AG10803 (cell line): Measurements from ENCODE around the gene AKAP8L.

ENCODE experiments used
- DNase-seq: peaks from one replicate; pipeline ENCODE4 v3.0.0; 2010; ENCODE audit warnings: low read depth
- H3K4me3 ChIP-seq: 2 replicates; pipeline ENCODE4 v1.5.1; 2011; ENCODE audit warnings: mild to moderate bottlenecking, low read length, control low read depth
- TF ChIP-seq, protein P1 (sequence below): conservative IDR thresholded peaks from 2 replicates; pipeline ENCODE4 v1.5.1; 2011; ENCODE audit warnings: mild to moderate bottlenecking, low read length, control low read depth, inconsistent platforms

The AKAP8L gene

DNA sequence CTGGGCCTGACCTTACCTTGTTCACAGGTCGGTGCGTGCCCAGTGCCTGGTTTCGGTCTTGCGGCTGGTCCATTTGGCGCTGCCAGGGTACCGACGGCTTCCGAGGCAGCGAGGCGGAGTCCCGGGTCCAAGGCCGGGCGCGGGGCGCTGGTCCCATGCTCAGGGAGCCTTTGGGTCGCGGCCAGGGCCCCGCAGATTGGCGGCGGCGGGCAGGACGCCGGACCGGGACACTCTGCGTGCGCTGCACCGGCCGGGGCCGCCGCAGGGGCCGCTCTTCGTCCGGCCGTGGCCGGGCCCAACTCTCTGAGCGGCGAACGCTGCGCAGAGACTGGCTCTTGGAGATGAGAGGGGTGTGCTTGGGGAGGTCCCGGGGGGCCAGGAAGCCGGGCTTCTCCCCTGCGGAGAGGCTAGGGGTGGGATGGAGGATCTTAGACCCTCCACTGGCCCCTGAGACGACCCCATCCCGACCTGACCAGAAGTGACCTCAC is 34.3 kb upstream of the AKAP8L start:
- H3K4me3 ChIP-seq, result peak overlapping the region; percentile 58

DNA sequence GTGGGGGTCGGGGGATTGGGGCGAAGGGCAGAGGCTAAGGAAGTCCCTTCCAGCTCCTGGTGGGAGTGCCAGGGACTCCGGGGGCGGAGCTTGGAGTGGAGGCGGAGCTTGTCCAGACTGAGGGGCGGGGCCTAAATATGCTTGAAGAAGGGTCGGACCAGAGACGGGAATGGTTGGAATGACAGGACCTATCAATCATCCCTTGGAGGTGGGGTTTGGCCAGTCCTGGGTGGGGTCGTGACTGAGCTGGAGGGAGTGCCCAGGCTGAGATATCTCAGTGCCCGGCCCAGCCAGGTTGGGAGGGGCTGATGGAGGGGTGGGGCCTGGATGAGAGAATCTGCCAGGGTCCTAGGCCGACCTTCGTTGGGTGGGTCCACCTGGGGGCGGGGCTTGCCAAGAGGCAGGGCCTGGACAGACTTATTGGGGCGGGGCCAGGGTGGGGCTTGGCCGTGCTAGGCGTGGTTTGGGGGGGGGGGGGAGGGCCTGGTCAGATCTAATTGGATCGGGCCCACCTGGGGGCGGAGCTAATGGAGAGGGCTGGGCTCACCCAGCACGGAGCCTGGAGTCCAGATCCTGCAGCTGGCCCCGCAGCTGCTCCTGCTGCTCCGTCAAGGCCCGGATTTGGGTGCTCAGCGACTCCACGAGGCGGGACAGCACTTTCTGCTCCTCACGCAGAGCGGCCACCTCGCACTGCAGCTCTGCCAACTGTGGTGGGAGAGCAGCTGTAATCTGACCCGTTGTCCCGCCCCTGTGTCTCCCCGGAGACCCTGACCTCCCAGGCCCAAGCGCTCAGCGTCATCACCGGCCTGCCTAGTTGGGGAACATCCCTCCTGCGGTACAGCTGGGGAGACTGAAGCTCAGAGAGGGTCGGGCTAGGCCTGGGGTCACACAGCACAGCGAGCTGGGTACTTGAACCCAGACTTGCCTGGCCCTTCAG is 33.6 kb upstream of the AKAP8L start:
- DNase-seq, result peak; percentile 79
- peak overlapping the region; percentile 58 for H3K4me3 ChIP-seq
- TF ChIP-seq, protein P1, sequence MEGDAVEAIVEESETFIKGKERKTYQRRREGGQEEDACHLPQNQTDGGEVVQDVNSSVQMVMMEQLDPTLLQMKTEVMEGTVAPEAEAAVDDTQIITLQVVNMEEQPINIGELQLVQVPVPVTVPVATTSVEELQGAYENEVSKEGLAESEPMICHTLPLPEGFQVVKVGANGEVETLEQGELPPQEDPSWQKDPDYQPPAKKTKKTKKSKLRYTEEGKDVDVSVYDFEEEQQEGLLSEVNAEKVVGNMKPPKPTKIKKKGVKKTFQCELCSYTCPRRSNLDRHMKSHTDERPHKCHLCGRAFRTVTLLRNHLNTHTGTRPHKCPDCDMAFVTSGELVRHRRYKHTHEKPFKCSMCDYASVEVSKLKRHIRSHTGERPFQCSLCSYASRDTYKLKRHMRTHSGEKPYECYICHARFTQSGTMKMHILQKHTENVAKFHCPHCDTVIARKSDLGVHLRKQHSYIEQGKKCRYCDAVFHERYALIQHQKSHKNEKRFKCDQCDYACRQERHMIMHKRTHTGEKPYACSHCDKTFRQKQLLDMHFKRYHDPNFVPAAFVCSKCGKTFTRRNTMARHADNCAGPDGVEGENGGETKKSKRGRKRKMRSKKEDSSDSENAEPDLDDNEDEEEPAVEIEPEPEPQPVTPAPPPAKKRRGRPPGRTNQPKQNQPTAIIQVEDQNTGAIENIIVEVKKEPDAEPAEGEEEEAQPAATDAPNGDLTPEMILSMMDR, result no peak

More for the DNA sequence above, 34.3 kb upstream of the AKAP8L start:
- no peak for DNase-seq
- TF ChIP-seq, protein P1, result peak; percentile 13

DNA sequence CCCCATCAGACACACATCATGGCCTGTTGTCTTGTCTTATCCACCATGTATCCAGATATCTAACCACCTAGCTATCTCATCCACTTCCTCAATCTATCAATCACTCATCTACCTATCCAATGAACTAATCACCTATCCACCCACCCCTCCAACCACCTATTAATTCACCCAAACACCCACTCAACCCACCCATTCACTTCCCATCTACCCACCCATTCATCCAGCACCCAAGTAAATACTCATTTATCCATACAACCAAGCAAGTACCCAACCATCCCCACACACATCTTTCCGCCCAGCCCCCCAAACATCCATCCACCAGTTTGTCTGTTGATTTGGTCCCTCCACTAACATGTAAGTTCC is 31.7 kb upstream of the AKAP8L start:
- H3K4me3 ChIP-seq, result no peak overlapping the region
- DNase-seq, result no peak
- TF ChIP-seq, protein P1, result no peak

DNA sequence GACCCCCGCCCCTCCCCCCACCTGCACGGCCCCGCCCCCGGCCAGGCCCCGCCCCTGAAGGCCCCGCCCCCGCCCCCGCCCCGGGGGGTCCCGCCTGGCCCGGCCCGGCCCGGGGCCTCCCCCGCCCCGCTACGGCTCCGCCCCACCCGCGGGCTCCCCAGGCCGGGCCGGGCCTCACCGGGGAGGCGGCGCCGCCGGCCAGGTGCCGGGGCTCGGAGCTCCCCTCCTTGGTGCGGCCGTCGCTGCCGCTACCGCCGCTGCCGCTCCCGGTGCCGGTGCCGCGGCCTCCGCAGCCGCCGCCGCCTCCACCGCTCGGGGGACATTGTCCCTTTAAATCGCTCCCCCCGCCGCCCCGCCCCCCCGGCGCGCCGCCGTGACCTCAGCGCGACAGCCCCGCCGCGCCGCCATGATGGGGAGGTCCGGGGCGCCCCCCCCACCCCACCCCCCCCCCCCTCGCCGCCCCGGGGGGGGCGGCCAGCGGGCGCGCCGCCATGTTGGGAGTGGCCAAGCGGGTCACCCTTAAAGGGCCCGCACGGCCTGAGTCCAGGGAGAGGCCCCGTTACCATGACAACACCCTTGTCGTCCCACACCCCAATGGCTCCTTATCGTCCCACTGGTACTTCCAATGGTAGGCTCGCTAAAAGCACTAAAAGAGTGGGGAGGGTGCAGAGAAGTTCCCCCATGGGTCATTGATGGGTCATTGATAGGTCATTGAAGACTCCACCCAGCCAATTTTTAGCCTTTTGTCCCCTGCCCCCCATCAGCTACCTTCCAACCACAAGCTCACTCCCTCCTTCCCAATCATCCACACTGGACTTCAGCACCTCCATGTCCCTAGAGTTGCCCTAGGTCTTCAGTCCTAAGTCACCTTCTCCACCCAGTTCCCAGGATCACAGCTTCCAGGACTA is 31.1 kb upstream of the AKAP8L start, which contains the start of gene WIZ:
WIZ (minus strand) TSS at position 337 of the 908 bp plus-strand sequence. CDS start 1,649 bp downstream, outside the sequence.
- DNase-seq, result peak; percentile 73
- TF ChIP-seq, protein P1, result no peak
- peak within 1 kb of the TSS; percentile 71 for H3K4me3 ChIP-seq

DNA sequence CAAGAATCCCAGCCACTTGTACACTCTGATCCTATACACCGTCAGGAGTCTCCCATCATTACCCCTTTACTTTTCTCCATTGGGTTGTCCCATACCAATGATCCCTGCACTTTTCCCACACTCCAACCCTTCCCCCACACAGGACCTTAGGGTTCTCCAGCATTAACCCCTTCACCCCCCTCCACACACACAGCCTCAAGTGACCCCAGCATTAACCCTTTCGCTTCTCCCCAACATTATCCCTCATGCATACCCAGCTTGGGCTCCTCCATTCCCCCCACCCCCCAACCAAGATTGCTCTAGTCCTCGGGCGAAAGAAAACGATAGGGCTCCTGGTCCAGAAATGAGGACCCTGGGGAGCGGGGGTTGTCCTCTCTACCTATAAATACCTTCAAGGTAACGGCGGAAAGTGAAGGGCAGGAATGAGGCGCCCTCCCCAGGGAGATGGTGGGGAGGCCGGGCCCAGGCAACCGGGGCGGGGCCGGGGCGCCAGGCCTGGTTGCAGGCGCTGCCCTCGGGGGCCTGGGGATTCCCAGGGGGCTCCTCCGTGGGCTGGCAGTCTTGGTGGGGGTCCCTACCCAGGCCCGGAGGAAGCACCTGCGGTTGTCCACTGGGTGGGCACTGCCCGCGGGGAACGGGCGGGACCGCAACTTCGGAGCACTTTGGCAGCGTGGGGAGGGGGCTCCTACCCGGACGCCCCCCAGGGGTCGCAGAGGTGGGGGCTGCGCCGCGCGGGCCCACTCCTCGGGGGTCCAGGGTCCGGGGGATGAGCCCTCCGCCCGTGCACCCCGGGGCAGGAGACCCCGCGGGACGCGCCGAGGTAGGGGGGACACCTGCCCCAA is 30.2 kb upstream of the AKAP8L start:
- TF ChIP-seq, protein P1, result no peak
- H3K4me3 ChIP-seq, result peak overlapping the region; percentile 71
- DNase-seq, result no peak

DNA sequence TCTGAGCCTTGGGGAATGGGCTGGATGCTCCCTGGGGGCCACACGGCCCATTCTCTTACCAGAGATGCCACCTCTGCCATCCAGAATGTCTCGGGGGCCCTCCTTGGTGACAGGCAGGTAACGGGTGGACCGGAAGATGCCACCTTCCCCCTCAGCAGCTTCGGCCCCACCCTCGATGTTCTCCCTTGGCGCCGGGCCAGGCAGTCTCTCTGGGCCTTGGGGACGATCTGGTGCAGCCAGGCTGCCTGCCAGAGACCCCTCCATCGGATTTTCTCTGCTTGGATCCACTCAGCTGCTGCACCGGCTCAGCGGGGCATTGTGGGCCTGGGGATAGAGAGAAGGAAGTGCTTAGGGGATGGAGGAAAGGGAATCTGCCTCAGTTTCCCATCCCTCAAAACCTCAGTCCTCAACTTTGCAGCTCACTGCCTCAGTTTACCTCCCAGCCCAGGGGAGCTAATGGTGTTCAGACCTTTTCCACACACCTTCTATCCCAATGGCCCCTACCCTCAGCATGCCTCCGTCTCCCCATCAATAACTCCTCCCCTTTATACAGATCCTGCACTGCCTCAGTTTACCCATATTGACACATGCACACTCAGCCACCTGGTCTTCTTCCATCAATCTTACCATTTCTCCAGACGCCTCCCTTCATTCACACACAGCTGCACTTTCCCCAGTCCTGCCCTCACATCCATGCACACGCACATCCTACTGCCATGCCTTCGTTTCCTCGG is 29.4 kb upstream of the AKAP8L start:
- peak; percentile 16 for DNase-seq
- TF ChIP-seq, protein P1, result no peak
- peak overlapping the region; percentile 71; the same call in 1 of the 2 replicates for H3K4me3 ChIP-seq
